Measurements from ENCODE around the gene CREB3L2.

GRCh38 chr7:137913985-137914384 lies 87.9 kb downstream of the CREB3L2 start:
- TF ChIP-seq POLR2A (IDR thresholded peaks at IDR 0.05), result no peak
- TF ChIP-seq, protein P1, sequence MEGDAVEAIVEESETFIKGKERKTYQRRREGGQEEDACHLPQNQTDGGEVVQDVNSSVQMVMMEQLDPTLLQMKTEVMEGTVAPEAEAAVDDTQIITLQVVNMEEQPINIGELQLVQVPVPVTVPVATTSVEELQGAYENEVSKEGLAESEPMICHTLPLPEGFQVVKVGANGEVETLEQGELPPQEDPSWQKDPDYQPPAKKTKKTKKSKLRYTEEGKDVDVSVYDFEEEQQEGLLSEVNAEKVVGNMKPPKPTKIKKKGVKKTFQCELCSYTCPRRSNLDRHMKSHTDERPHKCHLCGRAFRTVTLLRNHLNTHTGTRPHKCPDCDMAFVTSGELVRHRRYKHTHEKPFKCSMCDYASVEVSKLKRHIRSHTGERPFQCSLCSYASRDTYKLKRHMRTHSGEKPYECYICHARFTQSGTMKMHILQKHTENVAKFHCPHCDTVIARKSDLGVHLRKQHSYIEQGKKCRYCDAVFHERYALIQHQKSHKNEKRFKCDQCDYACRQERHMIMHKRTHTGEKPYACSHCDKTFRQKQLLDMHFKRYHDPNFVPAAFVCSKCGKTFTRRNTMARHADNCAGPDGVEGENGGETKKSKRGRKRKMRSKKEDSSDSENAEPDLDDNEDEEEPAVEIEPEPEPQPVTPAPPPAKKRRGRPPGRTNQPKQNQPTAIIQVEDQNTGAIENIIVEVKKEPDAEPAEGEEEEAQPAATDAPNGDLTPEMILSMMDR (IDR thresholded peaks at IDR 0.05 in 4 of 5, conservative IDR thresholded peaks at IDR 0.05 in 1 of 5), result no peak
